GM10266 (cell line): Measurements from ENCODE around the gene PODXL2.
A peak's percentile ranks its signal among the peaks of the same experiment; 100 is the strongest.

Experiments used
- DNase-seq: peaks from one replicate; pipeline ENCODE4 v3.0.0; 2012; ENCODE audit errors: extremely low spot score
- TF ChIP-seq, protein P1 (sequence below): IDR thresholded peaks from 2 replicates; pipeline ENCODE4 v1.5.1; 2012; ENCODE audit warnings: mild to moderate bottlenecking, low read depth; ENCODE audit not compliant: control insufficient read depth, insufficient read depth; ENCODE audit errors: missing control alignments

Gene PODXL2

DNA sequence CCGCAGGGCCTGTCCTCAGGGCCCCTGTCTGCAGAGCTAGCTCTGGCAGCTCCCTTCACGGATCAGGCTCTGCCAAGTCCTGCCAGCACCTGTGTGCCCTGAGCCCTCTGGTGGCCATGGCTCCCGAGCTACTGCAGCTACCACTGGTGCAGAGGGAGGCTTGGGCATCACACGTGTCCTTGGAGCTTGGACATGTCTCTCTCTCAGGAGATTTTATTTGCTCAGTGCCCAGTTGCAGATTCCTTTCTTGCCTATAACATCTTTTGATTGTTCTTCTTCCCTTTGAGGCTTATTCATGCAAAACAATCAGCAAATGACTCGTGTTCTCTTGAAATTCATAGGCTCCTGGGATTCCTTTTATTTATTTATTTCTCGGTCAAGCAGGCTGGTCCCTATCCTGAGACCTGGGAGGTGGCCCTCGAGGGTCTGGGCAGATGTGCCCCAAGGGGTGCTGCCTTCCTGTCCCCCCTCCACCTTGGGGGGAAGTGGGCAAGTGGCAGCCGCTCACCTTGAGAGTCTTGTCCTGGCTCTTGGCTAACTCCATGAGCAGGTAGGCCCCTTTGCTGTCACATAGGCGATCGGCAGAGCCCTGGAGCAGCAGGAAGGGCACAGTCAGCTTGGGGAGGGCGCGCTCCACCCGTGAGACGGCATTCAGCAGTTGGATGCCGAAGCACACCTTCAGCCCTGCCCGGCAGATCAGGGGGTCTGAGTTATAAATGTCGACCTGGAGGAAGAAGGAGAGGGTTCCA lies 65.7 kb downstream of the PODXL2 start:
- TF ChIP-seq, protein P1, sequence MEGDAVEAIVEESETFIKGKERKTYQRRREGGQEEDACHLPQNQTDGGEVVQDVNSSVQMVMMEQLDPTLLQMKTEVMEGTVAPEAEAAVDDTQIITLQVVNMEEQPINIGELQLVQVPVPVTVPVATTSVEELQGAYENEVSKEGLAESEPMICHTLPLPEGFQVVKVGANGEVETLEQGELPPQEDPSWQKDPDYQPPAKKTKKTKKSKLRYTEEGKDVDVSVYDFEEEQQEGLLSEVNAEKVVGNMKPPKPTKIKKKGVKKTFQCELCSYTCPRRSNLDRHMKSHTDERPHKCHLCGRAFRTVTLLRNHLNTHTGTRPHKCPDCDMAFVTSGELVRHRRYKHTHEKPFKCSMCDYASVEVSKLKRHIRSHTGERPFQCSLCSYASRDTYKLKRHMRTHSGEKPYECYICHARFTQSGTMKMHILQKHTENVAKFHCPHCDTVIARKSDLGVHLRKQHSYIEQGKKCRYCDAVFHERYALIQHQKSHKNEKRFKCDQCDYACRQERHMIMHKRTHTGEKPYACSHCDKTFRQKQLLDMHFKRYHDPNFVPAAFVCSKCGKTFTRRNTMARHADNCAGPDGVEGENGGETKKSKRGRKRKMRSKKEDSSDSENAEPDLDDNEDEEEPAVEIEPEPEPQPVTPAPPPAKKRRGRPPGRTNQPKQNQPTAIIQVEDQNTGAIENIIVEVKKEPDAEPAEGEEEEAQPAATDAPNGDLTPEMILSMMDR: peak; percentile 27
- DNase-seq: no peak

DNA sequence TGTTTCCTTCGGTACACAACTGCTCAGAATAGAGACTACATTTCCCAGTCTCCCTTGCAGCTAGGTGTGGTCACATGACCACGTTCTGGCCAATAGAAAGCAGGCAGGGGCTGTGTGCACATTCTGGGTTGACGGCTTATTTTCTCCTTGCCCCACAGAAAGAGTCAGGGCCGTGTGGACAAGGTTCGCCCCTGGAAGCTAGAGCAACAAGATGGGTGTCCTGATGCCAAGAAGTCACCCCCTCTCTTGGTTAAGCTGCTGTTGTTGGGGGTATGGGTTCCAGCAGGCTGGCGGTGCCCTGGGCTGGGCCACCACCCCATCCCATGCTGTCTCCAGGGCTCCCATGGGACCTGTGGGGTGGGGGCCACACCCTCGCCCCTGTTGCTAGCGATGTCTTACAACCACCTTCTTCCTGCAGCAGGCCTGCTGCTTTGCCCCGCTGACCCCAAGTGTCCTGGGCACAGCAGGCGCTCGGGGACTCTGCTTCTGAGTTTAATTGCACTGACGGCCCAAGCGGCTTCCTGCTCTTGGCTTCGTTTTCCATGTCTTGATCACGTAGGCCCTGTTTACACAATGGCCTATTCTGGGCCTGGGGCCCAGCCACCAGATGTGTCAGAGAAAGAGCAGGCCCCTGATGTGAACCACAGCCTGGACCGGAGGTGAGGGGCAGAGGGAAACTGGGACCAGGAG lies 68.7 kb downstream of the PODXL2 start:
- peak; percentile 75 for DNase-seq
- TF ChIP-seq, protein P1: no peak

DNA sequence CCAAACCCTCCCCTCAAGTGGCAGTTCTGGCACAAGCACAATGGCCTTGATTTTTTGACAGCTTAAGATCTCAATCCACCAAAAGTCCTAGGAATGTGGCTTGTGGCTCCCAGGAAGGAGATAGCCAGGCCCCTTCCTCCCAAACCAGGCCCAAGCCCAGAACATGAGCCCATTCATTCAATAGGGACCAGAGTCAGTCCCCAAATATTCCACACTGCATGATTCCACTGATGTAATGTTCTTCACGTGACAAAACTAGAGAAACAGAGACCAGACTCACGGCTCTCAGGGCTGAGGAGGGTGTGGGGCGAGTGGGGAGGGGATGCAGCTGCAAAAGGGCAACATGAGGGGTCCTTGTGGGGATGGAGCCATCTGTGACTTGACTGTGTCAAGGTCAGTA lies 69.3 kb downstream of the PODXL2 start:
- TF ChIP-seq, protein P1: no peak
- DNase-seq: no peak

DNA sequence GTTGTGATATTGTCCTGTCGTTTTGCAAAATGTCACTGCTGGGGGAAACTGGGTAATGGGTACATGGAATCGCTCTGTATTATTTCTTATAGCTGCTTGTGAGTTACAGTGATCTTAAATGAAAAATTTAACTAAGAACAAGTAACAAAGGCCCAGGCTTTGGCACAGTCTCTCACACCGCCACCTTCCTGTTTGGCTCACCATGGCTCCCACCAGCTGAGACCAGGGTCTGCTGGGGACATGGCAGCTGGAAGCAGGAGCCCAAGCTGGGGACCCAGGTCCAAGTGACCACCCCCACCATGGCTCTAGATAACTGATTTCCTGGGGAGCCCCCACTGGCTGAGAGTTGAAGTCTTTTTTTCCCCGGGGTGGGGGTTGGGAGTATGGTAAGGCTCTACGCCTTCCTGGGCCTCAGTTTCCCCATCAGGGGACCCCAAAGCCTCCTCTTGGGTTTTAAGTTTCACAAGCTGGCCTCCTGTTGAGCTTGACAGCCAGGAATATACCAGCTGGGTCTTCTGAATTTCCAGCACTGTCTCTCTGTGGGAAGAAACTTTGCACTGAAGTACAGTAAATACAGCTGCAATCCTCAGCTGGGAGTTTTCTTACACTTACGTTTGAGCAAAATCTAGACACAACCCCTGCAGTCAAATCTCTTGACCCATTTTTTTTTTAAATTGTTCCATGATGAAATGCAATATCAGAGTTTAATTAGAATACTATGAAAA lies 69.9 kb downstream of the PODXL2 start:
- TF ChIP-seq, protein P1: no peak

DNA sequence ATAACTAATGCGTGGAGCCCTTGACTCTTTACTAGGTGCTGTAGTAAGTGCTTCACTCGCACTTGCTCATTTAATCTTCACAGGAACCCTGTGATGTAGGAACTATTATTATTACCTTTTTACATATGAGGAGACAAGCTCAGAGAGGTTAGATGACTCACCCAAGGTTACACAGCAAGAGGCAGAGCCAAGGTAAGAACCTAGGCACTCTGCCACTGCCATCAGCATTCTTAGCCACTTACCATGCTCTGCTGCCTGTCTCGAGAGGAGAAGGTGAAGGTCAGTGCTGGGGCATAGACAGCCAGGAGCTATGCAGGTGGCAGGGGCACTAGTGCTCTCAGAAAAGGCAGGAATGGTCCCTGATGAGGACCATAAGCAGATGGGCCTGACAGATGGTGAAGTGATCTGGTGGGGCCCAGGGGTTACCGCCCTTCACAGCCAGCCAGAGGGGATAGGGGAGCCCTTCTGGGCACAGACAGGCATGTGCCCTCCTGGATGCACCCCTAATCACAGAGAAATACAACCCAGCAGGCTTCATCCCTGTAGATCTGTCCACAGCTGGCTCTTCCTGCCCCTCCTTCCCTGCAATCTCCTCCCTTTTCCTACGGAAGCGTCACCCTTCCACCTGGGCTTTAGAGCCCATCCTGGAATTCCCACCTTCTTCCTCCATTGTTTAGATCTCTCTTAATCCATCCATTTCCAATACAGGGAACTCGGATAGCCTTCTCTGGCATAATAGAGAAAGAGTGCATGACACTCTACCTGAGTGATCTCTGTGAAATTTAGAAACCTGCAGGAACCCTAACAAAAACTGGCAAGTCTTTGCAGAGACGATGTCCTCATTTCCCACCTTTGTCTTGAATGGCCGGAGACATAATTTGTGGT lies 70.7 kb downstream of the PODXL2 start:
- DNase-seq: no peak
- TF ChIP-seq, protein P1: no peak

More for the DNA sequence above, 69.9 kb downstream of the PODXL2 start:
- DNase-seq: no peak

DNA sequence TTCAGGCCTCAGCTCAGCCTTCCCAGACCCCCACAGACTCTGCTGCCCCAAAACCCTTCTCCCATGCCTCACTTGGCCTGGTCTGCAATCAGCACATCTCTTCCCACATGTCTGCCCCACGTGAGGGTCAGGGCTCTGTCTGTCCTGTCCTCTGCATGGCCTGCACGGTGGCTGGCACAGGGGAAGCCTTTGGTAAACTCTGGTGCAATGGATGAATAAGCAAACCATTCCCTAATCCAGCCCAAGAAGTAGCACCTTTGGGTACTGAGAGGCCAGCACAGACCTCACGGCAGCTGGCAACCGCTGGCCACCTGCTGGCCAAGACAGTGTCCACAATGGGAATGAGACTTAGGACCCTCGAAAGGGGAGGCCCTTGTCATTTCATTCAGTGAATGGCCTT lies 71.4 kb downstream of the PODXL2 start:
- no peak for DNase-seq
- TF ChIP-seq, protein P1: no peak
